ENCODE results near the gene GALNT18. TPM values are rescaled to one million over a fixed set of nuclear protein-coding genes. Genes with fewer than 3 reads are reported as not detected.
A peak's percentile ranks its signal among the peaks of the same experiment; 100 is the strongest.

The GALNT18 gene
- total RNA-seq, 2 donors from 2014 or later, result 2.4 to 2.5 TPM

DNA sequence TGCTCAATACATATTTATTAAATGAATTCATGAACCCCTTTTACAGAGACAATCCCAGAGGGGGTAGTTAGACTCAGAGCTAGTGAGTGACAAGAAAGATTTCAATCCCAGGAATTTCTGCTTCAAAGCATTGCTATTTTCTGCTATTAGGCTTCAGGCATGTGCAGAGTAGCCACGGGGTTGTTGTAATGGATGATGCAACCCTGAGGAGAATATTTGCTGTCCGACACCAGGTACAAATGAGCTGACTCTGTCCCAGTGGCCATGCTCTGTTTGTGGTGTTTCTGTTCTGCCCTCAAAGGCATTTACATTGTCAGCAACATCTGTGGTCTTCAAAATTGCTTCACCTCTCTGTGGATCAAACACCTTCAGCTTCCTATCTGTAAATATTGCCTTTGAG is 371.3 kb downstream of the GALNT18 start:
- Mint-ChIP-seq H3K9me3 (peaks cover 4 to 5% of the 10 kb centered on the region in 2 donors), H3K4me1 (ENCODE audit: low read depth) (no peaks in the 10 kb centered on the region), H3K4me3 (no peak overlapping the region), H3K36me3 (ENCODE audit: insufficient read depth in 2 of 2) (peaks cover 4 to 6% of the 10 kb centered on the region in 2 donors), H3K27me3 (ENCODE audit: low read depth) (no peaks in the 10 kb centered on the region), H3K27ac (no peak overlapping the region)
- no peak for DNase-seq
- no peak for ATAC-seq (replicated peaks in 1 of 2)

DNA sequence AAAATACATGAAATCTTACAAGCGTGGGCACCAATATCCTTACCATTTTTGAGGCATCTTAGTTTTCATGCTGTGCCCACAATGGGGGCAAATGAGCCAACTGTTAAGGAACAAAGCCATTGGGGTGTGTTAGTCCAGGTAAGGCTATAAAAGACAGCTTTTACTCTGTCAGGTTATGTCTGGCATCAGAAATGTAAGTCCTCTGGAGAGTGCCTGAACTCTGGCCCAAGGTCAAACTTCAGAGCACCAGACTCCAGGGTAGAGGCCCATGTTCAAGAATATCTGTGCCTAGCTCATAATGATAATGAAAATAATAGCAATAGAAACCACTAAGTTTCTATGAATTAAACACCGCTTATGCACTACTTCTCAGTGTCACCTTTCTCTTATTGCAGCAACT is 374.2 kb downstream of the GALNT18 start:
- DNase-seq (no peak), ATAC-seq (replicated peaks in 1 of 2) (no peak)
- Mint-ChIP-seq H3K27ac (no peak overlapping the region), H3K4me3 (no peak overlapping the region), H3K27me3 (ENCODE audit: low read depth) (no peaks in the 10 kb centered on the region), H3K9me3 (peaks cover 4 to 5% of the 10 kb centered on the region in 2 donors), H3K36me3 (ENCODE audit: insufficient read depth in 2 of 2) (peaks cover 4 to 6% of the 10 kb centered on the region in 2 donors), H3K4me1 (ENCODE audit: low read depth) (no peaks in the 10 kb centered on the region)

DNA sequence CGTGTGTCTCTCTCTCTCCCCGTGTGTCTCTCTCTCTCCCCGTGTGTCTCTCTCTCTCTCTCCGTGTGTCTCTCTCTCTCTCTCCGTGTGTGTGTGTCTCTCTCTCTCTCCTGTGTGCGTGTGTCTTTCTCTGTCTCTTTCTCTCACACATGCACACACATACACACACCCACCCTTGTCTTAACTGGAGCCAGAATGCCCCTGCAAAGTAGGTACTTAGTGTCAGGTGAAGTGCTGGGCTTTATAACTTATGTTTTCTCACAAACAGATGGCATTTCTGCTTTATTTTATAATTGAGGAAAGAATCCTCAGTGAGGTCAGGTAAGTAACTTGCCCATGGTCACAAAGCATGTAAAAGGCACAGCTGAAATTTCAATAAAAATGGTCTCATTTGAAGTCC is 374.7 kb downstream of the GALNT18 start:
- H3K27me3 Mint-ChIP-seq (ENCODE audit: low read depth), result no peaks in the 10 kb centered on the region
- DNase-seq (no peak), ATAC-seq (replicated peaks in 1 of 2) (no peak)
- H3K4me3 Mint-ChIP-seq, result no peak overlapping the region
- H3K9me3 Mint-ChIP-seq, result peaks cover 4 to 5% of the 10 kb centered on the region in 2 donors
- H3K36me3 Mint-ChIP-seq (ENCODE audit: insufficient read depth in 2 of 2), result peaks cover 4 to 6% of the 10 kb centered on the region in 2 donors
- peak overlapping the region; percentile 18 for H3K27ac Mint-ChIP-seq
- H3K4me1 Mint-ChIP-seq (ENCODE audit: low read depth), result no peaks in the 10 kb centered on the region

DNA sequence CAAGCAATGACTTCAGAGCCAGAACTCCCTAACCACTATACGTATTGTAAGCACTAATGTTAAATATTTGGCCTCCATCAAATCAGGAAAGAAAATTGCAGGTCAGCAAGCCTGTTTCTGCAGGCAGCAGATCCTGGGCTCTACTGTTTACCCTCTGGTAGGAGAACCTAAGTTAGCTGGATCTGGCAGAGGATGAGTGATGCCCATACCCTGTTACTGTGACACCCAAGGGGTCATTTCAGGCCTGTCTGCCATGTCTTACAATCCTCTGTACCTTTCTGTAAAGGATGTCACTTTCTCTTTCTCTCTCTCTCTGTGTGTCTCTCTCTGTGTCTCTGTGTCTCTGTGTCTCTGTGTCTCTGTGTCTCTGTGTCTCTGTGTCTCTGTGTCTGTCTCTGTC is 375.6 kb downstream of the GALNT18 start:
- no peak overlapping the region for H3K27ac Mint-ChIP-seq
- peaks cover 4 to 6% of the 10 kb centered on the region in 2 donors for H3K36me3 Mint-ChIP-seq (ENCODE audit: insufficient read depth in 2 of 2)
- no peak overlapping the region for H3K4me3 Mint-ChIP-seq
- H3K27me3 Mint-ChIP-seq (ENCODE audit: low read depth), result no peaks in the 10 kb centered on the region
- peaks cover 4 to 6% of the 10 kb centered on the region in 2 donors for H3K9me3 Mint-ChIP-seq
- no peaks in the 10 kb centered on the region for H3K4me1 Mint-ChIP-seq (ENCODE audit: low read depth)
- DNase-seq, result no peak
- no peak for ATAC-seq (replicated peaks in 1 of 2)

DNA sequence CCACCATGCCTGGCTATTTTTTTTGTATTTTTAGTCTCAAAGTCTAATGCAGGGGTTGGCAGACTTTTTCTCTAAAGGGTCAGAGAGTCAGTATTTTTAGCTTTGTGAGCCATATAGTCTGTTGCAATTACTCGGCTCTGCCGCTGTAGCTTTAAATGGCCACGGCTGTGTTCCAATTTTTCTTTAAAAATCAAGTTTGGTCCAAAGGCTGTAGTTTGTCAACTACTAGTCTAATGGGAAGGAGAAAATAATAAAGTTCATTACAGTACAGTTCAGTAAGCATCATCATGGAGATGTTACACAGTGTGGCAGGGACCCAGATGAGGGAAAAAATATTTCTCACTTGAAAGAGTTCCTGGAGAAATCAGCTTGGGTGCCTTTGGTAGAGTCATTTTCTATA is 376.4 kb downstream of the GALNT18 start:
- H3K36me3 Mint-ChIP-seq (ENCODE audit: insufficient read depth in 2 of 2), result peaks cover 4 to 6% of the 10 kb centered on the region in 2 donors
- no peaks in the 10 kb centered on the region for H3K4me1 Mint-ChIP-seq (ENCODE audit: low read depth)
- H3K27me3 Mint-ChIP-seq (ENCODE audit: low read depth), result no peaks in the 10 kb centered on the region
- no peak for DNase-seq
- no peak overlapping the region for H3K27ac Mint-ChIP-seq
- H3K4me3 Mint-ChIP-seq, result no peak overlapping the region
- ATAC-seq (replicated peaks in 1 of 2), result no peak
- peaks cover 4 to 7% of the 10 kb centered on the region in 2 donors for H3K9me3 Mint-ChIP-seq

DNA sequence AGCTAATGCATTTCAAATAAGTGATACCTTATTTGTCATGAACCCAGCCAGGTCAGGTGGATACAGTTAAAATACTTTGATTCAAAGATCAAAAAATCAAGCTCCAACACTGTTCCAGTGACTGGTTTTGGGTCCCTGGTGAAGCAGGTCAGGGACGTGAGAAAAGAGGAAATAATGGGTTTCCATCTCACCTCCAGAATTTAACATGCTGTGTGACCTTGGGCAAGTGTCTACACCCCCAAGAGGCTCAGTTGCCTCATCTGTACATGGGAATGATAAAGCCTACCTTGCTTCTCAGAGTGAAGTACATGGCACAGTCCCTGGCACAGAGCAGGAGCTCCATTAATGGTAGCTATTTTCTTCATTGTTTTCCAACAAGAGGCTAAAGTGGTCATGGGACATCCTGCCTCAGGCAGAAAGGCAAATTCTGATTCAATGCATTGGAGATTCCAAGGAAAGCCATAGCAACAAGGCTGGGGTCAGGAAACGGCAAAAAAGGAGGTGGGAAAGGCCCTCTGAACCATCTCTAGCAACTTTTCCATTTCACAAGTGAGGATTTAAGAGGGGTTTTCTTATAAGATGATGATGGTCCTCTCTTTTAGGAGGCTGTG is 377.2 kb downstream of the GALNT18 start:
- H3K27ac Mint-ChIP-seq, result no peak overlapping the region
- ATAC-seq (replicated peaks in 1 of 2) (no peak), DNase-seq (no peak)
- peaks cover 4 to 6% of the 10 kb centered on the region in 2 donors for H3K36me3 Mint-ChIP-seq (ENCODE audit: insufficient read depth in 2 of 2)
- no peak overlapping the region for H3K4me3 Mint-ChIP-seq
- H3K27me3 Mint-ChIP-seq (ENCODE audit: low read depth), result no peaks in the 10 kb centered on the region
- peaks cover 4 to 7% of the 10 kb centered on the region in 2 donors for H3K9me3 Mint-ChIP-seq
- H3K4me1 Mint-ChIP-seq (ENCODE audit: low read depth), result no peaks in the 10 kb centered on the region

DNA sequence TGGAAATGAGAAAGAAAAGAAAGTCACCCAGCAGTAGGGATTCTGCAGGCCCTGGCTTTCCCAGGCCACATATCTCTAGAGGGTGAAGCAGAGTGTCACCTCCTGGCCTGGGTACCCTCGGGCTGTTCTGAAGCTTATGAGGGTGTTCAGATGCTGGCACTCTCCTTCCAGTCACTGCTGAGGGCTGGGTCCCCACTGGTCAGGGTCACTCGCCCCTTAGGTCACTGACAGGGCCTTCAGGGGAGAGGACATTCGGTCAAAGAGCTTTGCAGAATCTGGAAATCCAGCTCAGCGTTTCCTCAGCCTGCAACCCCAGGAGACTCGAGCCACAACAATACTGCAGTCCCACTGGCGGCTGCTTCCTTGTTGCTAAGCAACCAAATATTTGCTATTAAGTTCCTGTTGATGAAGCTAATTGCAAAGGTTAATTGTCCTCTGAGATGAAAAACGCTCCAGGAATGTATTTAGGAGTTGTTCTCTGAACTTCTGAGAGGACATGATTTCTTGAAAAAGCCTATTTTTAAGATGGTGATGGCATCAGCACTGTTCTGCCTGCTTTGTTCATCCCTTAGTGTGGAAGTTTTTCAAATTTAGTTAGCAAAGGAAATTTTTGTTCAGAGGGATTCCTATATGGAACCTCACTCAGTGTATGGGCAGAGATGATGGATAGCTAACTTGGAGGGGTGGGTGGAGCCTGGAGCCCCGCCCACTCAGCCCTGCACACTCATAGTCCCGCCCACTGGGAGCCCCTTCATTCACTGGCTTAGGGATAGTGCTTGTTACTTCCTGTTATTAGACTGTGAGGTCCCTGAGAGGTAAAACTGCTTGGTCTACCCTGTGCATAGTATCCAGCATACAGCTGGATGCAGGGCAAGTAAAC is 378.0 kb downstream of the GALNT18 start:
- no peaks in the 10 kb centered on the region for H3K4me1 Mint-ChIP-seq (ENCODE audit: low read depth)
- H3K27ac Mint-ChIP-seq, result no peak overlapping the region
- ATAC-seq (replicated peaks in 1 of 2) (peak in 1 of 2 donors; percentile 53), DNase-seq (peak; percentile 4 to 15)
- H3K9me3 Mint-ChIP-seq, result peaks cover 4 to 7% of the 10 kb centered on the region in 2 donors
- no peaks in the 10 kb centered on the region for H3K27me3 Mint-ChIP-seq (ENCODE audit: low read depth)
- peaks cover 4 to 6% of the 10 kb centered on the region in 2 donors for H3K36me3 Mint-ChIP-seq (ENCODE audit: insufficient read depth in 2 of 2)
- H3K4me3 Mint-ChIP-seq, result no peak overlapping the region

DNA sequence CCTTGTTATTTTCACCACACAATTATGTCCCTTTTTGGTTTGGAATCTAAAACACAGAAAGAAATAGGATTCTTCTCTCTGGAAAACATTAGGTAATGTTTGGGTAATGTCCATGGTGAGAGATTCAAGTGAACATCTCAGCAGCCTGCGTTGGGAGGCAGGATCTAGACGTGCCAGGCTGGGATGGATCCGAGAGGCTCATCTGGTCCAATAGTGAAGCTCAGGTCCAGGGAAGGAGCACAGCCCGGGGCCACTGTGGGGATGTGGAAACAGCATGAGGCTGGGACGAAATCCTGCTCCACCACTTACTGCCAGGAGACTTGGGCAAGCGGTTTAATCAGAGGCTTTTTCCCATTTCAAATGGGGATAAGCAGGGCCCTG is 378.6 kb downstream of the GALNT18 start:
- no peak for DNase-seq
- no peak overlapping the region for H3K4me3 Mint-ChIP-seq
- H3K27ac Mint-ChIP-seq, result no peak overlapping the region

DNA sequence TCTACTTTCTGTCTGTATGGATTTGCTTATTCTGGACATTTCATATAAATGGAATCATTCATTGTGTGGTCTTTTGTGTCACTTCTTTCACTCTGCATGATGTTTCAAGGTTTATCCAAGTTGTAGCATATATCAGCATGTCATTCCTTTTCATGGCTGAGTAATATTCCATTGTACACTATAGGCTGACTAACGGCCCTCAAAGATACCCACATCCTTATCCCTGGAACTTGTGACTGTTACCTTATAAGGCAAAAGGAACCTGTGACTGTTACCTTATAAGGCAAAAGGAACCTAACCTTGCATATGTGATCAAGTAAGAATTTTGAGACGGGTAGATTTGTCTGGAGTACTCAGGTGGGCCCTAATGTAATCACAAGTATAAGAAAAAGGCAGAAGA is 380.5 kb downstream of the GALNT18 start:
- peaks cover 0 to 1% of the 10 kb centered on the region in 2 donors for H3K36me3 Mint-ChIP-seq (ENCODE audit: insufficient read depth in 2 of 2)
- H3K27me3 Mint-ChIP-seq (ENCODE audit: low read depth), result no peaks in the 10 kb centered on the region
- H3K9me3 Mint-ChIP-seq, result peaks cover 0 to 2% of the 10 kb centered on the region in 2 donors
- no peak overlapping the region for H3K4me3 Mint-ChIP-seq
- no peak for DNase-seq
- H3K4me1 Mint-ChIP-seq (ENCODE audit: low read depth), result no peaks in the 10 kb centered on the region
- no peak for ATAC-seq (replicated peaks in 1 of 2)
- H3K27ac Mint-ChIP-seq, result no peak overlapping the region

More for the DNA sequence above, 378.6 kb downstream of the GALNT18 start:
- ATAC-seq (replicated peaks in 1 of 2), result no peak
- no peaks in the 10 kb centered on the region for H3K27me3 Mint-ChIP-seq (ENCODE audit: low read depth)
- peaks cover 4 to 6% of the 10 kb centered on the region in 2 donors for H3K36me3 Mint-ChIP-seq (ENCODE audit: insufficient read depth in 2 of 2)
- H3K9me3 Mint-ChIP-seq, result peaks cover 4 to 7% of the 10 kb centered on the region in 2 donors
- no peaks in the 10 kb centered on the region for H3K4me1 Mint-ChIP-seq (ENCODE audit: low read depth)

DNA sequence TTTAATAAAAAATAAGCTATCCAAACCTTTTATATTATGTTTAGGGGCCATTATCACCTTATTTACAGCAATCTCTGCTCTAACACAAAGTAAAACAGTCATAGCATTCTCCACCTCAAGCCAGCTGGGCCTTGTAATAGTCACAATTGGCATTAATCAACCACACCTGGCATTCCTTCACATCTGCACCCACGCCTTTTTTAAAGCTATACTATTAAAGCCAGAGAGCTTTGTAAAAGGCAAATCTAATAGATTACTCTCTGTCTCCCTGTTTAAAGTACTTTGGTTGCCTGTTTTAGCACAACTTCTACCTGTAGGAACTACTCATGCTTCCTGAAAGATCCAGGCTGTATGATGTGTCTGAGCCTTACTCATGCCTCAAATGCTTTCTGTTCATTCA is 381.8 kb downstream of the GALNT18 start:
- Mint-ChIP-seq H3K27me3 (ENCODE audit: low read depth) (no peaks in the 10 kb centered on the region), H3K4me1 (ENCODE audit: low read depth) (no peaks in the 10 kb centered on the region), H3K36me3 (ENCODE audit: insufficient read depth in 2 of 2) (no peaks in the 10 kb centered on the region), H3K27ac (no peak overlapping the region), H3K9me3 (peaks cover 0 to 2% of the 10 kb centered on the region in 2 donors), H3K4me3 (no peak overlapping the region)
- DNase-seq (no peak), ATAC-seq (replicated peaks in 1 of 2) (no peak)

DNA sequence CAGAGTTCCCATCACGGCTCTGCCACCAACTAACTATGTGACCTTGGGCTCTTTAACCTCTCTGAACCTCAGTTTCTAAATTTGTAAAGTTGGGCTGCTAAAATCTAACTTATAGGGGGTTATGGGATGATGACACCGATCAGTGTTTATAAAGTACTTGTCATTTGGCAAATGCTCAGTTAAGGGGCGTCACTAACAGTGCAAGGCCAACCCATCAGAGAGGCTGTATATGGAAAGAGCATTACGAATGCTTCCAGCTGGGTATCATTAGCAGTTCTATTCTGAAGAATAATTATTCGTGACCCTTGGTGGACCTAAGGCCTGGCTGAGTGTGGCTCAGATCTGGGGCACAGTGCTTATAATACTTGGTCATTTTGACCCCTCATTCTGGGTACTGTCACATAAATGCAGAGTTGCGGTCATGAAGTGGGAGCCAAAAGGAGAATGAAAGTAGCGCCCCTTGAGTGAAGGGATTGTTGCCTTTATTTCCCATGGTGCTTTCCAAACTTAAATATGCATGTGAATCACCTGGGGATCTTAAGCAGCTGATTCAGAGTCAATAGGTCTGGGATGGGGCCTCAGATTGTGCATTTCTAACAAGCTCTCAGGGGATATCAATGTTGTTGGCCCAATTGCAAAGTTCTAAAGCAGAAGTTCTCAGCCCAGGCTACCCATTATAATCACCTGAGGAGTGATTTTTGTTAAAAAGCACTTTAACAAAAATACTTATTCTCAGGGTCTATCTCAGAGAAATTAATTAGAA is 384.6 kb downstream of the GALNT18 start:
- DNase-seq (no peak), ATAC-seq (replicated peaks in 1 of 2) (no peak)
- H3K4me1 Mint-ChIP-seq (ENCODE audit: low read depth), result no peaks in the 10 kb centered on the region
- no peak overlapping the region for H3K4me3 Mint-ChIP-seq
- H3K27me3 Mint-ChIP-seq (ENCODE audit: low read depth), result peaks cover 4% of the 10 kb centered on the region
- H3K36me3 Mint-ChIP-seq (ENCODE audit: insufficient read depth in 2 of 2), result no peaks in the 10 kb centered on the region
- no peak overlapping the region for H3K27ac Mint-ChIP-seq
- peaks cover 0 to 2% of the 10 kb centered on the region in 2 donors for H3K9me3 Mint-ChIP-seq

DNA sequence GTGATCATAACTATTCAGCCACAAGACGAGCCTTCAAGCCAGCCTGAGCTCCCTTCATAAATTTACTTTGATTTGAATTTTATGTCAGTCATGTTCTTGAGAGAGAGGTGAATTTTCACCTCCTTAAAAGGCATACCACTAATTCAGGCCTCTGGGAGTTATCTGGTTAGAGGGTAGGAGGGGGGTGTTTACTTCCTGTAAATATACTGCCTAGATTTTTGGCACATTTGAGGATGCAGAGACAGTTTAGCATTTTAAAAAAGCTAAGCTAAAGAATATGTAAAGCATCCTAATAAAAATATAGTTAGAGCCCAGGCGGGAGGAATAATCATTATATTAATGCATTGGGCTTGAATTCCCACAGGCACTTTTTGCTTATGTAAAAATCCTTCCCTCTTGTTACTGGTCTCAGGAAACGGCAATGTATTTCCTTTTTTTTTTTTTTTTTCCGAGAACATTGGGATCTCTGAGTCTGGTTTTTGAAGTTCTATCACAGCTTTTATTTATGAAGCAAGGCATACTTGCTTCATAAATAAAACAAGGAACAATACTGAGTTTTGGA is 385.2 kb downstream of the GALNT18 start:
- DNase-seq (no peak), ATAC-seq (replicated peaks in 1 of 2) (no peak)
- Mint-ChIP-seq H3K27ac (no peak overlapping the region), H3K36me3 (ENCODE audit: insufficient read depth in 2 of 2) (no peaks in the 10 kb centered on the region), H3K27me3 (ENCODE audit: low read depth) (peaks cover 4% of the 10 kb centered on the region), H3K9me3 (peaks cover 0 to 2% of the 10 kb centered on the region in 2 donors), H3K4me1 (ENCODE audit: low read depth) (no peaks in the 10 kb centered on the region), H3K4me3 (no peak overlapping the region)

DNA sequence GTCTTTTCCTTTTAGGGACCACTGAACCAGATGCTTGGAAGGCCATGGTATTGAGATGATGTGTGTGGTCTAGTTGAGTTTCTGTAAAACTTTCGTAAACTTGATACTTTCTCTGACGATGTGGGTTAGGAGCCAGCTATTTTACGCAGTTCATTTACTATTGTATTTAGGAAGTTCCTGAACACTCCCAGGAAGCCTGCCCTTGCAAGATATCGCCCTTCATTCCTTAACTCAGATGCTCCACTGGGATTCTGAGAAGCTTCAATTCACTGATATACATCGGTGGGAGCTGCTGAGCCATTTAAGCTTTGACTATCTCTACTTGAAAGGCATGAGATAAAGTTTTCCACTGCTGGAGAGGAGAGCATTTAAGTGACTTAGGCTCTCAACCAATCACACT is 390.0 kb downstream of the GALNT18 start:
- DNase-seq (no peak), ATAC-seq (replicated peaks in 1 of 2) (no peak)
- peaks cover 4% of the 10 kb centered on the region for H3K27me3 Mint-ChIP-seq (ENCODE audit: low read depth)
- no peaks in the 10 kb centered on the region for H3K9me3 Mint-ChIP-seq
- no peaks in the 10 kb centered on the region for H3K4me1 Mint-ChIP-seq (ENCODE audit: low read depth)
- H3K4me3 Mint-ChIP-seq, result no peak overlapping the region
- no peak overlapping the region for H3K27ac Mint-ChIP-seq
- no peaks in the 10 kb centered on the region for H3K36me3 Mint-ChIP-seq (ENCODE audit: insufficient read depth in 2 of 2)

All from activated T-cell treated with anti-CD3 and anti-CD28 coated beads, Interleukin-2, amount 50 U/mL, for 72 hours (primary cell).